ENCODE results near the gene USP10.

DNA sequence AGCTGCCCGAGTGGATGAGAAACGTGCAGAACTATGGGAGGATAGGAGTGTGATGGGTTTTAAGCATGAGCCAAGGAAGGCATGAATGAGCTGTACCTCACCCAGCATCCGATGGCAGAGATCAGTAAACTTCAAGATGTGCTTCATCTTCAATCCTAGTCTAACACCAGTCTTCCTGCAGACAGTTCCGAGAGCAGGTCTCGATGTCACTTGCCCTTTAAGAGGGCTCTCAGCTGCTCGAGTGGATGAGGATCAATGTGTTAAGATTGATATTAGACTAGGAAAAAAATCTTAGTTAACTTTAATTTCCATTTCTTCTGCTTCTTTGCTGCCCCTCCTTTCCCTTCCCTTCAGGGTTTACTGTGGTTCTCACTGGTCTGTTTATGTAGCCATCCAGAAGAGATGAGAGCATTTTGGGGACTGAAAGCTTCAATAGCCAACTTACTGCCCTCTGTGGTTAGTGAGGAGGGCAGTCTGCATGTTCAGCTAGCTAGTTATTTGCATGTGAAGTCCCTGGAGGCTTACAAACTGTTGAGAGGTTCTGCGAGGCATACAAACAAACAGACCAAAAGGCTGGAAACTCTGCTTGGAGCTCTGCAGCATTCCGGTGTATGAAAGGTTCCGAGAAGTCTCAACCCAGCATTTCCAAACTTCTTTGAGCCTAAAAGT lies 36.2 kb upstream of the USP10 start:
- TF ChIP-seq, protein P1, sequence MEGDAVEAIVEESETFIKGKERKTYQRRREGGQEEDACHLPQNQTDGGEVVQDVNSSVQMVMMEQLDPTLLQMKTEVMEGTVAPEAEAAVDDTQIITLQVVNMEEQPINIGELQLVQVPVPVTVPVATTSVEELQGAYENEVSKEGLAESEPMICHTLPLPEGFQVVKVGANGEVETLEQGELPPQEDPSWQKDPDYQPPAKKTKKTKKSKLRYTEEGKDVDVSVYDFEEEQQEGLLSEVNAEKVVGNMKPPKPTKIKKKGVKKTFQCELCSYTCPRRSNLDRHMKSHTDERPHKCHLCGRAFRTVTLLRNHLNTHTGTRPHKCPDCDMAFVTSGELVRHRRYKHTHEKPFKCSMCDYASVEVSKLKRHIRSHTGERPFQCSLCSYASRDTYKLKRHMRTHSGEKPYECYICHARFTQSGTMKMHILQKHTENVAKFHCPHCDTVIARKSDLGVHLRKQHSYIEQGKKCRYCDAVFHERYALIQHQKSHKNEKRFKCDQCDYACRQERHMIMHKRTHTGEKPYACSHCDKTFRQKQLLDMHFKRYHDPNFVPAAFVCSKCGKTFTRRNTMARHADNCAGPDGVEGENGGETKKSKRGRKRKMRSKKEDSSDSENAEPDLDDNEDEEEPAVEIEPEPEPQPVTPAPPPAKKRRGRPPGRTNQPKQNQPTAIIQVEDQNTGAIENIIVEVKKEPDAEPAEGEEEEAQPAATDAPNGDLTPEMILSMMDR (IDR thresholded peaks at IDR 0.05), result no peak
- no peak for TF ChIP-seq POLR2AphosphoS5 (IDR thresholded peaks at IDR 0.05)

Measured in sigmoid colon (tissue), 4 donors.